ENCODE results near the gene GRIP1.

GRIP1 gene

DNA sequence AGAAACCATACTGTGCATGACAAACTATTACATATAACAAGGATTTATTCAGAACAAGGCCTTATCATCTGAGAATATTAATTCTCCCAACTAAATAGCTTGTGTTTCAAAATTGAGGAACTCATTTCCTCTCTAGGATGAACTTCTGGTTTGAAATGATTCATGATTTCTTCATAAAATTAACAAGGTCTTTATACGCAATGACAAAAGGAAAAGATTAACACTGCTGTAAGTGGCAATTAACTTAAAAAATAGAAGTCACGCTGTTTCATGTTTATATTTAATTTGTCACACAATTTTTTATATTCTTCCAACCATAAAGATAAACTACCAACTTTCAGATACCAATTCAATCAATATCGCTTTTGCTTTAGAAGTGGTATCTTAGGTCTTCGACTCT, 80.8 kb downstream of the GRIP1 start:
- DNase-seq, result peak in 2 of 3 donors; percentile 54 to 63

- DNase-seq, result peak in 2 of 3 donors; percentile 29 to 36
Observed at GRCh38 chr12:66596199-66596598, 82.7 kb downstream of the GRIP1 start.

DNA sequence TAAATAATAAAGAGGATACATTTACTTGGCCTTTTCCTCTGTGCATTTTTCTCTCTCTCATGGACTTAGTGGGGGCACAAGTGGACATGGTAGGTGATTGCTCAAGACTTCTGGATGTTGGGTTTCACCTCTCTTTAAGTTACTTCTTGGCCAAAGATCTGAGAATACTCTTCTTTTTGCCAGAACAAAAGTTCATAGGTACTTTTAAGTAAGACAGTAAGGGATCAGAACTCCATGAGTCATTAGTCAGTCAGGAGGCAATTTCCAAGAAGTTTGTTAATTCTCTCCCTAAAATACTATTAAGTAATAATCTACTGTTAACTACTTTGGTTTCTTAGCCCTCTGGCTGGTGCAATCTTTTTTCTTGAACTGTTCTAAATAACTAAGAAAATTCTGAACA, 84.2 kb downstream of the GRIP1 start:
- peak in 1 of 3 donors; percentile 3 for DNase-seq

DNA sequence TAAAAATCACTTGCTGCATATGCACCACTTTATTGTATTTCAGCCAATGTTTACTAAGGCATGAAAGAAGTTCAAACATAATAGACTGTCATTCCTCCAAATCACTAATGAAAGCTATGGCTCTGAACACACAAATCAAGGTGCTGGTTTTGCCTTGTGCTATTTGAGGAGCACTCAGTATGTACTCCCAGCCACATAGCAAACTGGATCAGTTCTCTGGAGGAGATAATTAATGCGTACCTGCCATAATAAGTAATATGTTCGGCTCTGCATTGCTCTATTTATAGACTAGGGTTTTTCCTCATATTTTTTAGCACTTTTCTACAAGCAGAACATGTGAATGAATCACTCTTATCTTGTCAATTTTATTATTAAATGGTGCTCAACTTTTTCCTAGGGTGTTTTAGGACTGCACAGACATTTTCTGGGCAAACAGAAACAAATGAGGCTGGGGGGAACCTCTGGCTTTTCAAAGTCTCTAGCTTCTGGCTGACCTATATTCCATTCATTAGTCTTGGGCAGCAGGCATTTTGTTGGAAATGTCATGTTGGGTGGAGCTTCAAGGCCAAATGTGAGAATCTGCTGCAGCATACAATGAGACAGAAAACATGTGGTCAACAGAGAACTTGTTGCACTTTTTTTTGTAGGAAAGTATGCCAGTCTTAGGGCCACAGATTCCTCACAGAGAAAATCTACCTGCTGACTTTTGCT, 88.4 kb downstream of the GRIP1 start:
- DNase-seq, result no peak

DNA sequence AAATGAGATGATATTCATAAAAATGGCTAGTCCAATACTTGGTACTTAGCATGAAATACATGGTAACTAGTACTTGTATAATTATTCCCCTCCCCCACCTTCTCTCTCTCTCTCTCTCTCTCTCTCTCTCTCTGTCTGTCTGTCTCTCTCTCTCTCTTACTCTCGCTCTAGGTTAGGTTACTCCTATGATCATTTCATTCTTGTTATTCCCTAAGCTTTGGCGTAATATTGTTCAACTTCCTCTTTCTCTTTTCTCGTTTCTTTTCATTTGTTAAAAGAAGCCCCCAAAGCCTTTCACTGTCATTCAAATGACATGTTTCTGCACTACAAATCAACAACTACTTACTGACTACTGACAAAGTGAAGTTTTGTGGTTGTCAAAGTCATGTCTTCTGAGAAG, 89.8 kb downstream of the GRIP1 start:
- no peak for DNase-seq

GRCh38 chr12:66587912-66588311, 91.0 kb downstream of the GRIP1 start:
- DNase-seq, result no peak

DNA sequence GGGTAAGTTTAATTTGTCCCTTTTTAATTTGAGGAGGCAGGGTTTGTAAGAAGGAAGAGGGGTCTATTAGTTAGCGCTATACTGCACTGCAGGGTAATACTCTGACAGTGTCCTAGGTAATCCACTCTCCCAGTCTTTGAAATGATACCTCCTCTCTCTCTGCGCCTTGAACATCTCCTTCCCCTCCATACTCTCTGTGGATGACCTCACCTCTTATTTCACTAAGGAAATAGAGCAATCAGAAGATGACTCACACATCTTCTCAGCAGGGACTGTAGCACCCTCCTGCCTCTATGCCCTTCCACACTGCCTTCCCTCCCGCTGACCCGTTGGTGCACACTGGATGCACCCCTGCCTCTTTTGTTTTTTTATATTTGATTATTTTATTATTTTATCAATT, 94.2 kb downstream of the GRIP1 start:
- peak; percentile 35 to 52 (median 38) for DNase-seq

DNA sequence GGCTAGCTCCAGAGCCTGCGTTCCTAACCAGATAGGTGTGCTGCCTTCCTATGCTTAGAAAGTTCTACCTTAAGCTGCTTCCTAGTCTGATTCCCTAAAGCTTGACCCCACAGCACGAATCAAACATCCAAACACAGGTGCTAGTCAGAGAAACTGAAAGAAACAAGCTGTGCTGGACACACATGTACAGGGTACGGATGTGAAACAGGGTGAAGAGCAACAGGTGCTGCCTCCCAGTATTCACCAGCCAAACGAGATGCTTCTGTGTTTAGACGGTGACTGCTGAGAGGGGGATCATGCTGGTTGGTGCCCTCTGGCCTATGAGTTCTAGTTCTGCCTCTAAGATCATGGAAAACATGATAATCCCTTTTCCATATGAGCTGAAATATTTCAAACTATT, 105.3 kb downstream of the GRIP1 start:
- no peak for DNase-seq

DNA sequence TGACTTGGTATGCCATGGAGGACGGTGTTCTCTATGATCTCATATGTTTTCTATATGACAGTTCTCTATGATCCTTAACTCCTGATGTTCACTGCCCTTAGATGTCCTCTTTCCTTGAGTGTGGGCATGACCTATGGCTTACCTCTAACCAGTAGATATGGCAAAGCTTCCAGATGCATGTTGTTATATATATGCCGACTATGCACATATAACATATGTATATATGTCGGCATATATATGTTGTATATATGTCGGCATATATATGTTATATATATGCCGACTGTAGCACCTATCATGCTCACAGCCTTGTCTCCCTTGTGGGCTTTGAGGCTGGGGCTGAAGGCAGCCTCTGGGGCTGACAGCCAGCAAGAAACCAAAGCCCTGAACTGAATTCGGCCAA, 106.0 kb downstream of the GRIP1 start:
- no peak for DNase-seq

DNA sequence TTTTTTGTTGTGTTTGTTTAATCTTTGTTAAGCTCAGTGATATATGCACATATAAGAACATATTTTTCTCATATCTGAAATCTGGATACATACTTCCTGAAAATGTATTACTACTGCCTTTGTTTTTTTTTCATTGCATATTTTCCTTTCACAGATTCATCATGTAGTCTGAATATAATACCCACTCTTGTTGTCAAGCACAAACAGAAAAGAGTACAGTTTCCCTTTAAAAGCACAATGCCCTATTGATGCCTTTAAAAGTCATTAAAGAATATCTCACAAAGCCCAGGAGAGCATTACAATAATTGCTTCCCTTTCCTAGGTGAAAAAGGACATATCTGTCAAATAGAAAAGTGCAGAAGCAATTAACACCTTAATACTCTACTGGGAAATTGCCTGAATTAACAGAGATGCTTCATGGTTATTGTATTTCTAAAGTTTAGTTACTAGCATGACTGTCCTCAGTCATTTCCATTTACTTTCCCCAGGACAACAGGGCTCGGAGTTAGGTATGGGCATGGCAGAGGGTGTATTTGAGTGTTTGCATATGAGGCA, 107.4 kb downstream of the GRIP1 start:
- DNase-seq, result no peak

DNA sequence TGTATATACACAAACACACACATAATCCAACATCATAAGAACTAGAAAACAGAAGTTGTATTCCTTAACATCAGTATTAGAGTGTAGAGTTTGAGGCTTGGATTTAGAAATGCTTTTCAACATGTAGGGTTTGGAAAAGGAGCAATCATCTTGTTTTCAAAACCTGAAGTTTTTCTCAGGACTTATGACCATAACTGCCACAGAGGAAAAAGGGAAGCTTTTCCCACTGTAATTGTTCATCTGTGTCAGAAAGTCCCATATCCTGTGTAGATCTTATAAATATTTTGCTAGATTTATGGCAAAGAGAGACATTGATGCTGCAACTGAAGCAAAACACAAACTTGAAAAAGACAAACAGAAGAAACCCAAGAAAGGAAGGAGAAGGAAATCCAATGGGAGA, 115.7 kb downstream of the GRIP1 start:
- no peak for DNase-seq

GRCh38 chr12:66555113-66555512, 123.8 kb downstream of the GRIP1 start:
- no peak for DNase-seq

DNA sequence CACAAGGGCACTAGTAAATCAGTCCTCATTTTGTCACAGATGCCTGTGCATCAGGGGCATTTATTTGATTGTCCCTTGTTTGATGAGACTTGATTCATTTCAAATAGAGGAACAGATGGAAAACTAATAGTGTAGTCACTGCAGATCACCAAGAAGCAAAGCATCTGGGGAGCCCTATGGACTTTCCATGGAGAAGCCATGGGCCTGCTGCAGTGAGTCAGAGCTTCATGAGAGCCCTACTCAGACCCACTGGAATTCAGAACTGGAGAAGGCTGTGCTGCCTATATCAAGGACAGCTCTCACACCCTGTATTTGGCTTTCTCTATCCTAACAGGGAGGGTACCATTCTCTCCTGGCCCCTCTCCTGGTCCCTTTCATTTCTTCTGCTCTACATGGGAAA, 126.2 kb downstream of the GRIP1 start:
- peak; percentile 42 to 64 (median 48) for DNase-seq

GRCh38 chr12:66550626-66551025, 128.2 kb downstream of the GRIP1 start:
- DNase-seq, result no peak

DNA sequence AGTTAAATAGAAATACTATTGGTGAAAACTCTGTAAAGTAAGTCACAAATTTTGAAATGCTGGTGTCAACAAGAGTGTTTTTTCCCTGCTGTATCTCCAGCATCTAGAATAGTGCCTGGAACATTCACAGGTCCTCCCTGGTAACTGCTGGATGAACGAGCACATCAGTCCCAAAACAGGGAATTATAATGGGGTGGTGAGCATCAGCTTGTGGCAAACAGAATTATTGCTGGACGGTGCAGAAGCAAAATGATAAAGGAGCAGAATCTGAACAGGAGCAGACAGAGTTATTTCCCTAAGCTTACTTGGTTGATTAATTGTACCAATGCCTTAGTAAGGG, 129.9 kb downstream of the GRIP1 start:
- no peak for DNase-seq

DNA sequence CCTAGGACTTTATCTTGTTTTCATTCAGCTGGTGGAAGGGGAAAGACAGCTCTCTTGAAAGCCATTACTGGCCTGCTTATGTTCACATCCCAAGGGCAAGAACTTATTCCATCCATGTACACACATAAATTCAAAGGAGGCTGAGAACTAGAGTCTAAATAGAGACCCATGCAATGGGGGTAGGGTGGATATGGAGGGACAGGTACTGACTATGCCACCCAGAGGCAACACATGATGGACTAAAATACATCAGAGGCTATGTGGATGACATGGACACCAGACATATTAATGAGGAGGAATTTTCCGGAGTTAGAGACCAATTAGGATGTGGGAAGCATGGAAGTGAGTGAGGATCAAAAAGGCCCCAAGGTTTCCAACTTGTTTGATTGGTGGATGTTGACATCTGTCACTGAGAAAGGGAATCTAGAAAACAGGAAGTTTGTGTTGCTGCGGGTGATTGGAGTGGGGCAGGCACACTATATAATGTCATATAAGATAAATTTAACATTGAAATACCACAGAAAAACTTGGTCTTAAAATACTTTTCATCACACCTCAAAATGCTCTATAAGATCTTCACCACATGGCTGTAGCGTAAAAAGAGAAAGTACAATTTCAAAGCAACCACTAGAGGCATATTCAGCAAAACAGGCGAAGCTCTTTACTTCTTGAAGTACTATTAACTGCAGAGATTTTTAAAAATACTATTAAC, 130.4 kb downstream of the GRIP1 start:
- DNase-seq, result peak in 1 of 3 donors; percentile 3

DNA sequence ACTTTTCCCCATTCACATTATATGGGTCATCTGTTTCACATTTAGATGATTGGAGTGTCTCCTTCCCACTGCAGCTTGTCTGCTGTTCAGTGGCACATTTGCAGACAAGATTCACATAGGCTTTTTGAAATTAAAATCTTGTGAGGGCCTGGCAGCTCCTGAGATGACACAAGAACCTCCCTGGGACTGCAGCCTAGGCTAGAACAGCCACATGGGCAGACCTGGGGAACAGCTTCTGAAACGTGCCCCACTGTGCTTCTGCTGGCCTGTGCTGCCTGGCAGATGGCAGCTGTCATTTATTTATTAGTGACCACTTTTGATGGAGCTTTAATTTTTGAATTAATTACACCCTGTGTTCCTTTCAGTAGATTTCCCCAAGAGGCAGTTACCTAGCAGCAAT, 137.4 kb downstream of the GRIP1 start:
- no peak for DNase-seq

DNA sequence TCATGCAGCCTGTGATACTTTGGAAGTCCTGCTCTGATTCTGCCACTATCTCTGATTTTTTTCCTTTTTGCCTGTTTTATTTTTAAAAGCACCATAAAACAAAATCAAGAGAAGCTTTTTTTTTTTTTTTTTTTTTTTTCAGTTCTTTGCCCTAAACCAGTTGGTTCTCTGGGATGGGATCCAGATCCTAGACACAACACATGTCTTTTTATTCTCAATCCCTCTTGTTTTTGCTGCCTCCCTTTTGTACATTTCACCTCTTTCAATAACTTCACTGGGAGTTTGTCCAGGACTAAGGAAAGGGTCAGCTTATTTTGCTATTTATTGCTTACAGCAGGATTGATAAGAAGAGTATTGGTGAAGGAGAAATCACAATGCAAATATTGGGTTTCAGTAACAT, 139.4 kb downstream of the GRIP1 start:
- no peak for DNase-seq

DNA sequence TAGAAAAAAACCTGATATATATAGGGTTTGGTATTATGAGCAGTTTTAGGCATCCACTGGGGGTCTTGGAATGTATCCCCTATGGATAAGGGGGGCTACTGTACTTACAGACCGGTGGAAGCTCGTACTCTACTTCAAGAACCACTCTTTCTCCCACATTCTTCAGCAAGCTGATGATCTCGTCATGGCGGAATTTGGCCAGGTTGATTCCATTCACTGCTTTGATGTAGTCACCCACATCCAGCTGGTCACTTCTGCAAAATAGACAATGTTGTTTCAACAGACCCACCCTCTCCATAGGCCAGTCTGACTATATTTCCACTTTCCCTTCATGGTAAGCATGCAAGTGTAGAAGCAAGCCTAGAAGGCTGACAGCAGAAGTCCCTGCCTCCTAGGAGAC, 139.9 kb downstream of the GRIP1 start:
- DNase-seq, result no peak

GRCh38 chr12:66537876-66538275, 141.0 kb downstream of the GRIP1 start:
- DNase-seq, result no peak

DNA sequence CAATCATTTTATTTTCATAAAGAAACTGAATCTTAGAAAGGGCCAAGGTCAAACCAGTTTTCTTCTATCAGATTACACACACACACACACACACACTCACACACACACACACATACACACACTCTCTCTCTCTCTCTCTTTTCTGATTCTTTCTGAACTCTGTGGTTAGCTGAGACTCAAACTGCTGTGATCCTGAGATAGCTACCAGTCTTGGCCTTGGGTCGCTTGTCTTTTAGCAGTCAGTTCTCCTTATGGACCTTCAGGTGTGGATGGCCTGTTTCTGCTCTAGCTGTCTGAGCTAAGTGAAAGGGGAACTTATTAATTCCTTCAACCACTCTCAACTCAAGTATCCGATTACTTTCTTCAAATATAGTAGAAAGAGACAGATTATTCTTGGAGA, 145.1 kb downstream of the GRIP1 start:
- no peak for DNase-seq

DNA sequence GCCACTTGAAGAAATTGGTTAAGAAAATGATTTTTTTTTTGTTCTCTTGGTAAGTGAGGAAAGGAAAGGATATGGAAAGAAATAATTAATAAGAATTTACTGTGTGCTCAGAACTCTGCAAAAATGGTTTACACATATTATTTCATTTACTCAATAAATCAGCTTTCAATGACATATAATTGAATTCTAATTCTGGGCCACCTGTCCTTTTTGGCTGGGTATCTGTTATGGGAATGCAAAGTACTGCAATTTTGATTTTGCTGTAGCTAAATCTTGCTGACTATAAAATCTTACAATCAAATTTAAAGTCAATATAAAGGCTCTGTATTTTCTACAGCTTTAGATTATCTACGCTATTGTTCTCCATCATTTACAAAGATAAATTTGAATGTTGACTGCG, 147.1 kb downstream of the GRIP1 start:
- no peak for DNase-seq

DNA sequence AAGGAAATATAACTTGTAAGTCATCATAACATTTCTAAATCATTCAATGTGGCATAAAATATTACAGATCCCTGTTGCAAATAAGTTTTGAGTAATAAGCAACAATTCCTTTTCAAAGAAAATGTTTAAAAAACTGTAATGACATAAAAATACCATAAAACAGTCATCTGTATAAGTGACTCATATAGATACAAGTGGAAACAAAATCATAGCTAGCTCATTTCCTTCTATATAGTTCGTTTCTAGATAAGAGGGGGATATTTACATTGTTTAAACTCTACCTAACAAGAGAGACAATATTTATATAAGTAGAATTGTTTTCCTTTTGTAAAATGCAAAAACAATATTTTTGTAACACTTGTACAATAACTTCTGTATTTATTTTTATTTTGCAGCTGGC, 148.9 kb downstream of the GRIP1 start:
- no peak for DNase-seq

DNA sequence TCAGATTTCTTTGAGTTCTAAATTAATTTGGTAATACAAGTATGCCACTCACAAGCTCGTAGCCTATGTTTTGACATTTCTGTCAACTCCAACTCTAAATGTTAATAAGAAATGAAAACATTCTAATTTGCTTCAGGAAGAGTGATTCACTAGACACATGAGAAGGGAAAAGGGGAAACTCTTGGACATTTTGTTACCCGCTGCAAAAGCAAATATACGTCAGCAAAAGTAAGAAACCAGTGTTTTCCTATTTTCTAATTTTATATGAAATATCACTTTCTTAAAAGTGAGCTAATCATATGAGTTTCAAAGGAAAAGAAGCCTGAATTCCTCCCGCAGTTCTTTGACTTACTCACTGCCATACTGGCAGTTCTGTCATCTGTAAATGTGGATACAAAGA, 162.3 kb downstream of the GRIP1 start:
- DNase-seq, result peak; percentile 22 to 83 (median 55)

- DNase-seq, result peak; percentile 34 to 75 (median 34)
Observed at GRCh38 chr12:66516133-66516532, 162.7 kb downstream of the GRIP1 start.
